Measurements from ENCODE around the gene RNASEH2B. TPM values are rescaled to one million over a fixed set of nuclear protein-coding genes. Genes with fewer than 3 reads are reported as not detected.

Gene RNASEH2B
- total and polyA plus RNA-seq, 2 experiments from 2014 or later = 39.0 to 64.8 TPM

GRCh38 chr13:50993371-50993770 lies 83.8 kb downstream of the RNASEH2B start (continued):
- TF ChIP-seq, protein P1, sequence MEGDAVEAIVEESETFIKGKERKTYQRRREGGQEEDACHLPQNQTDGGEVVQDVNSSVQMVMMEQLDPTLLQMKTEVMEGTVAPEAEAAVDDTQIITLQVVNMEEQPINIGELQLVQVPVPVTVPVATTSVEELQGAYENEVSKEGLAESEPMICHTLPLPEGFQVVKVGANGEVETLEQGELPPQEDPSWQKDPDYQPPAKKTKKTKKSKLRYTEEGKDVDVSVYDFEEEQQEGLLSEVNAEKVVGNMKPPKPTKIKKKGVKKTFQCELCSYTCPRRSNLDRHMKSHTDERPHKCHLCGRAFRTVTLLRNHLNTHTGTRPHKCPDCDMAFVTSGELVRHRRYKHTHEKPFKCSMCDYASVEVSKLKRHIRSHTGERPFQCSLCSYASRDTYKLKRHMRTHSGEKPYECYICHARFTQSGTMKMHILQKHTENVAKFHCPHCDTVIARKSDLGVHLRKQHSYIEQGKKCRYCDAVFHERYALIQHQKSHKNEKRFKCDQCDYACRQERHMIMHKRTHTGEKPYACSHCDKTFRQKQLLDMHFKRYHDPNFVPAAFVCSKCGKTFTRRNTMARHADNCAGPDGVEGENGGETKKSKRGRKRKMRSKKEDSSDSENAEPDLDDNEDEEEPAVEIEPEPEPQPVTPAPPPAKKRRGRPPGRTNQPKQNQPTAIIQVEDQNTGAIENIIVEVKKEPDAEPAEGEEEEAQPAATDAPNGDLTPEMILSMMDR (conservative IDR thresholded peaks at IDR 0.05; ENCODE audit: low read depth in 2 of 2) = no peak
- no peak for TF ChIP-seq ETS1 (IDR thresholded peaks at IDR 0.05)
- TF ChIP-seq NANOG (IDR thresholded peaks at IDR 0.05; ENCODE audit: borderline replicate concordance) = no peak
- no peak for TF ChIP-seq CREB1 (CRISPR knock-in tag; IDR thresholded peaks at IDR 0.05; ENCODE audit: low read depth)
- no peak for TF ChIP-seq JUNB (IDR thresholded peaks at IDR 0.05; ENCODE audit: unreplicated experiment)

- H3F3A ChIP-seq (replicated peaks; ENCODE audit: low read depth) = no peaks in the 10 kb centered on the region
- Mint-ChIP-seq H3K36me3 (ENCODE audit: low read depth) (no peaks in the 10 kb centered on the region), H3K4me1 (peaks cover 36% of the 10 kb centered on the region), H3K4me3 (no peak overlapping the region), H3K9me3 (no peaks in the 10 kb centered on the region), H3K27me3 (ENCODE audit: insufficient read depth, low read depth, poor library complexity) (peaks cover 6% of the 10 kb centered on the region), H3K27ac (no peak overlapping the region)
- DNase-seq (ENCODE audit: low spot score) (no peak), ATAC-seq (no peak; the same call in 2 of the 3 replicates)
- H3K4me1 ChIP-seq (ENCODE audit: insufficient read depth) = peaks cover 20% of the 10 kb centered on the region
- no peaks in the 10 kb centered on the region for H3K27me3 ChIP-seq (ENCODE audit: insufficient read depth)
- H3K4me3 ChIP-seq = no peak overlapping the region
- peak overlapping the region; percentile 67; the same call in 1 of the 2 replicates for H2AFZ ChIP-seq
- no peaks in the 10 kb centered on the region for H3K9me2 ChIP-seq (ENCODE audit: insufficient read depth)
- H3K4me2 ChIP-seq = no peak overlapping the region
- H3K27ac ChIP-seq (ENCODE audit: low read depth) = no peak overlapping the region
- no peaks in the 10 kb centered on the region for H4K20me1 ChIP-seq (replicated peaks; ENCODE audit: insufficient read depth)
- no peaks in the 10 kb centered on the region for H3K79me2 ChIP-seq (replicated peaks; ENCODE audit: insufficient read depth)
- no peaks in the 10 kb centered on the region for H3K36me3 ChIP-seq (ENCODE audit: insufficient read depth)
- no peak for TF ChIP-seq POLR2AphosphoS5 (IDR thresholded peaks at IDR 0.05; ENCODE audit: low read depth)
- no peak for TF ChIP-seq EZH2phosphoT487 (IDR thresholded peaks at IDR 0.05; ENCODE audit: unreplicated experiment)
- TF ChIP-seq ZNF462 (CRISPR knock-in tag; IDR thresholded peaks at IDR 0.05) = no peak
- TF ChIP-seq, protein P1 (conservative IDR thresholded peaks at IDR 0.05; ENCODE audit: low read depth in 2 of 2) = no peak
- TF ChIP-seq, protein P2, sequence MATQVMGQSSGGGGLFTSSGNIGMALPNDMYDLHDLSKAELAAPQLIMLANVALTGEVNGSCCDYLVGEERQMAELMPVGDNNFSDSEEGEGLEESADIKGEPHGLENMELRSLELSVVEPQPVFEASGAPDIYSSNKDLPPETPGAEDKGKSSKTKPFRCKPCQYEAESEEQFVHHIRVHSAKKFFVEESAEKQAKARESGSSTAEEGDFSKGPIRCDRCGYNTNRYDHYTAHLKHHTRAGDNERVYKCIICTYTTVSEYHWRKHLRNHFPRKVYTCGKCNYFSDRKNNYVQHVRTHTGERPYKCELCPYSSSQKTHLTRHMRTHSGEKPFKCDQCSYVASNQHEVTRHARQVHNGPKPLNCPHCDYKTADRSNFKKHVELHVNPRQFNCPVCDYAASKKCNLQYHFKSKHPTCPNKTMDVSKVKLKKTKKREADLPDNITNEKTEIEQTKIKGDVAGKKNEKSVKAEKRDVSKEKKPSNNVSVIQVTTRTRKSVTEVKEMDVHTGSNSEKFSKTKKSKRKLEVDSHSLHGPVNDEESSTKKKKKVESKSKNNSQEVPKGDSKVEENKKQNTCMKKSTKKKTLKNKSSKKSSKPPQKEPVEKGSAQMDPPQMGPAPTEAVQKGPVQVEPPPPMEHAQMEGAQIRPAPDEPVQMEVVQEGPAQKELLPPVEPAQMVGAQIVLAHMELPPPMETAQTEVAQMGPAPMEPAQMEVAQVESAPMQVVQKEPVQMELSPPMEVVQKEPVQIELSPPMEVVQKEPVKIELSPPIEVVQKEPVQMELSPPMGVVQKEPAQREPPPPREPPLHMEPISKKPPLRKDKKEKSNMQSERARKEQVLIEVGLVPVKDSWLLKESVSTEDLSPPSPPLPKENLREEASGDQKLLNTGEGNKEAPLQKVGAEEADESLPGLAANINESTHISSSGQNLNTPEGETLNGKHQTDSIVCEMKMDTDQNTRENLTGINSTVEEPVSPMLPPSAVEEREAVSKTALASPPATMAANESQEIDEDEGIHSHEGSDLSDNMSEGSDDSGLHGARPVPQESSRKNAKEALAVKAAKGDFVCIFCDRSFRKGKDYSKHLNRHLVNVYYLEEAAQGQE (IDR thresholded peaks at IDR 0.05; ENCODE audit: unreplicated experiment) = no peak
- TF ChIP-seq NANOG (IDR thresholded peaks at IDR 0.05; ENCODE audit: borderline replicate concordance) = no peak
- TF ChIP-seq ZNF114 (CRISPR knock-in tag; IDR thresholded peaks at IDR 0.05) = no peak
Measured at GRCh38 chr13:50993934-50994333, 84.3 kb downstream of the RNASEH2B start.

Data from GM23338 (cell line).